ENCODE measurements around the gene DCST1.

DNA sequence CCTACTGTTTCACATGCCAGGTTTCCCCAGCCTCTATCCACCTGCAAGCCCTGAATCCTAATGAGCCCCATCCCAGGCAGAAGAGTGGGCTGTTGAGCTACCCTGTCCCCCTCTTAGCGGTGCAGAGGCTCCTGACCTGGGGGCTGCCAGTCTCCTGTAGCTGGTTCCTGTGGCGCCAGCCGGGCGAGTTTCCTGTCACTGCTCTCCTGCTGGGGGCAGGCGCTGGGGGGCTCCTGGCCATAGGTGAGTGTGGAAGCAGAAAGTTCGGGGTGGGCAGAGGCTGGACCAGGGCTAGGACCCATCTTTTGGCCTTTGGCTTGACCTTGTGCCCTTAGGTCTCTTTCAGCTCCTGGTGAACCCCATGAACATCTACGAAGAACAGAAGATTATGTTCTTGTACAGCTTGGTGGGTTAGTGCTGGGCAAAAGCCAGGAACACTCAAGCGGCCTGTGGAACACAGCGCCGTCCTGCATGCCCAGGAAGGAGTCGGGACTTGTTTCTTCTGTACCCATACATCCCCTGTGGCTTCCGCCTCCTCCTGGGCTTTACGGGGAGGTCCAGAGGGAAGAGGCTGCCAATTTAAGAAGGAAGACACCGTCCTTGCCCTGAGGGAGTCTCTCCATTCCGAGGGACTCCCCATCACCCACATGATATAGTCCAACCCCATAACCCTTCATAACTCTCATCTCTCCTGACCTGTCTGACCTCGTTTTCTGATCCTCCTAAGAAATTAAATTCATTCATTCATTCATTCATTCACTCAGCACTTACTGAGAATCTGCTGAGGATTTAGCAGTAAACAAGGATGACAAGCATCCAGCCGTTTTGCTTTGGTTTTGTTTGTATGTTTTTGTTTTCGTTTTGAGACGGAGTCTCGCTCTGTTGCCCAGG lies 939 bp downstream of the DCST1 start:
- TF ChIP-seq POLR2A (IDR thresholded peaks at IDR 0.05) (no peak), CTCF (IDR thresholded peaks at IDR 0.05) (peak in 2 of 6 experiments; percentile 14 to 39)

All from esophagus squamous epithelium (tissue), 4 donors.